Sigmoid colon (tissue), 7 donors: ENCODE results near the gene GSN. TPM values are rescaled to one million over a fixed set of nuclear protein-coding genes. Genes with fewer than 3 reads are reported as not detected.

Source experiments
- DNase-seq: peaks from one replicate; pipeline ENCODE4 v3.0.0-alpha.2; 2019
- H3K27ac ChIP-seq, 4 donors: fragments of 200-600 bp; sonication (generic); one replicate each; pipeline ENCODE4 v1.5.1; 2016 to 2019; ENCODE audit warnings: mild to moderate bottlenecking in 1 of 4
- H3K27me3 ChIP-seq, 3 donors: fragments of 200-600 bp; sonication (generic); one replicate each; pipeline ENCODE4 v1.5.1; 2019; ENCODE audit warnings: mild to moderate bottlenecking in 1 of 3
- H3K36me3 ChIP-seq, 4 donors: fragments of 200-600 bp; sonication (generic); one replicate each; pipeline ENCODE4 v1.5.1; 2016 to 2019
- H3K4me1 ChIP-seq, 4 donors: fragments of 200-600 bp; sonication (generic); one replicate each; pipeline ENCODE4 v1.5.1; 2017 to 2019
- H3K4me3 ChIP-seq, 4 donors: fragments of 200-600 bp; sonication (generic); one replicate each; pipeline ENCODE4 v1.5.1; 2017 to 2019; ENCODE audit warnings: mild to moderate bottlenecking in 2 of 4, moderate library complexity in 1 of 4
- H3K9me3 ChIP-seq, 4 donors: fragments of 200-600 bp in 3 of 4; sonication (generic) in 3 of 4; one replicate each; pipeline versions ENCODE4 v1.5.1 to v1.6.1; 2013 to 2019
- CTCF ChIP-seq, 4 experiments: fragments of 450-650 bp in 3 of 4; fragments of 200-600 bp in 1 of 4; IDR thresholded peaks; one replicate each; pipeline ENCODE4 v1.5.1; 2016 to 2019; ENCODE audit warnings: antibody characterized with exemption in 4 of 4, mild to moderate bottlenecking in 3 of 4, moderate library complexity in 2 of 4
- EP300 ChIP-seq, 4 donors: sonication (generic); formaldehyde crosslinking; IDR thresholded peaks; one replicate each; pipeline ENCODE4 v1.6.1; 2017; ENCODE audit warnings: antibody characterized with exemption in 4 of 4
- POLR2A ChIP-seq, 2 donors: fragments of 450-650 bp; IDR thresholded peaks; one replicate each; pipeline ENCODE4 v1.6.1; 2016; ENCODE audit warnings: antibody characterized with exemption in 2 of 2, mild to moderate bottlenecking in 2 of 2, moderate library complexity in 2 of 2
- POLR2AphosphoS5 ChIP-seq, 4 donors: sonication (generic); formaldehyde crosslinking; IDR thresholded peaks; one replicate each; pipeline ENCODE4 v1.6.1; 2017; ENCODE audit warnings: antibody characterized with exemption in 4 of 4
- WGBS, 2 donors: extraction: QIAGEN DNeasy Blood & Tissue Kit; methylation state at CpG; one replicate each; pipeline ENCODE4 v1.1.7; 2013; 5-methylcytosine and 5-hydroxymethylcytosine counted together
- intact Hi-C: fragments of 100-400 bp; cut with DNase I; formaldehyde crosslinking; loops from one replicate; pipeline ENCODE4 v1.15.1; 2023
- polyA plus RNA-seq, 3 donors: library from polyadenylated mRNA; stranded (reverse); fragments of 200-250 nt; gene quantifications; one replicate each; pipeline ENCODE4 v1.2.3, GENCODE V29; 2013
- total RNA-seq, 4 donors: library from RNA; depleted of rRNA; stranded (reverse); fragments of >200 nt; gene quantifications; one replicate each; pipeline ENCODE4 v1.1.0, GENCODE V29; 2016
- donor health status: healthy with polysubstance abuse.
- donor health status: Bipolar disorder and iron deficiency.
- donor health status: healthy.

GSN gene
- total and polyA plus RNA-seq, 7 donors, result 333 to 2,826 (median 1,610) TPM

GRCh38 chr9:121259935-121260334 is 8.0 kb upstream of the GSN start:
- intact Hi-C loops, result loop anchor here (2.0 kb wide), 1 partner anchor 41 kb away; no protein-coding TSS in a partner anchor
- WGBS, 2 donors, result 92 to 94% methylated on average over 5 of the region's 5 CpGs

GRCh38 chr9:121260457-121261106 is 7.4 kb upstream of the GSN start:
- no peak for DNase-seq
- Histone ChIP-seq H3K36me3 (no peaks in the 10 kb centered on the region), H3K4me3 (no peak overlapping the region), H3K27me3 (no peaks in the 10 kb centered on the region), H3K4me1 (peaks cover 0 to 54% (median 30%) of the 10 kb centered on the region in 4 donors), H3K27ac (peak overlapping the region in 3 of 4 donors; percentile 95 to 99 (median 99)), H3K9me3 (no peaks in the 10 kb centered on the region)
- WGBS, 2 donors, result 51 to 56% methylated on average over 6 of the region's 6 CpGs
- intact Hi-C loops, result loop anchor here (2.0 kb wide), 1 partner anchor 42 kb away; no protein-coding TSS in a partner anchor
- TF ChIP-seq POLR2AphosphoS5 (IDR thresholded peaks at IDR 0.05) (no peak), POLR2A (IDR thresholded peaks at IDR 0.05) (no peak), CTCF (IDR thresholded peaks at IDR 0.05) (no peak), EP300 (IDR thresholded peaks at IDR 0.05) (no peak)

More at GRCh38 chr9:121259935-121260334, 8.0 kb upstream of the GSN start:
- DNase-seq, result no peak
- Histone ChIP-seq H3K9me3 (no peaks in the 10 kb centered on the region), H3K27me3 (no peaks in the 10 kb centered on the region), H3K36me3 (no peaks in the 10 kb centered on the region), H3K4me1 (peaks cover 0 to 50% (median 28%) of the 10 kb centered on the region in 4 donors), H3K27ac (no peak overlapping the region), H3K4me3 (no peak overlapping the region)
- TF ChIP-seq POLR2AphosphoS5 (IDR thresholded peaks at IDR 0.05) (no peak), POLR2A (IDR thresholded peaks at IDR 0.05) (no peak), CTCF (IDR thresholded peaks at IDR 0.05) (no peak), EP300 (IDR thresholded peaks at IDR 0.05) (no peak)

GRCh38 chr9:121261107-121261460 is 6.9 kb upstream of the GSN start:
- Histone ChIP-seq H3K4me1 (peaks cover 0 to 59% (median 33%) of the 10 kb centered on the region in 4 donors), H3K9me3 (no peaks in the 10 kb centered on the region), H3K36me3 (no peaks in the 10 kb centered on the region), H3K27ac (peak overlapping the region in 3 of 4 donors; percentile 95 to 99 (median 99)), H3K27me3 (no peaks in the 10 kb centered on the region), H3K4me3 (no peak overlapping the region)
- peak; percentile 72 for DNase-seq
- TF ChIP-seq CTCF (IDR thresholded peaks at IDR 0.05), result no peak
- no peak for TF ChIP-seq EP300 (IDR thresholded peaks at IDR 0.05)
- TF ChIP-seq POLR2AphosphoS5 (IDR thresholded peaks at IDR 0.05), result no peak
- TF ChIP-seq POLR2A (IDR thresholded peaks at IDR 0.05), result no peak
- WGBS, 2 donors, result 41 to 79% methylated on average over 4 of the region's 4 CpGs
- intact Hi-C loops, result loop anchor here (2.0 kb wide), 1 partner anchor 42 kb away; no protein-coding TSS in a partner anchor

- DNase-seq, result no peak
- H3K9me3 ChIP-seq, result no peaks in the 10 kb centered on the region
- H3K27me3 ChIP-seq, result no peaks in the 10 kb centered on the region
- peak overlapping the region; percentile 56 to 99 (median 97) for H3K27ac ChIP-seq
- no peak for TF ChIP-seq POLR2AphosphoS5 (IDR thresholded peaks at IDR 0.05)
- no peak for TF ChIP-seq EP300 (IDR thresholded peaks at IDR 0.05)
- TF ChIP-seq CTCF (IDR thresholded peaks at IDR 0.05), result no peak
- WGBS, 2 donors, result 86 to 92% methylated on average over 1 of the region's 1 CpG
- intact Hi-C loops, result loop anchor here (2.0 kb wide), 1 partner anchor 43 kb away; no protein-coding TSS in a partner anchor
- H3K4me3 ChIP-seq, result no peak overlapping the region
- H3K4me1 ChIP-seq, result peaks cover 0 to 66% (median 40%) of the 10 kb centered on the region in 4 donors
- H3K36me3 ChIP-seq, result no peaks in the 10 kb centered on the region
These were observed 6.2 kb upstream of the GSN start for GRCh38 chr9:121261755-121262154.
